ENCODE data around the gene DLL1.
"Not testable (repeated sequence)": the region's sequence is repeated elsewhere in the genome, so short reads cannot be mapped to it uniquely, and the experiment has no call there.

The DLL1 gene, protein sequence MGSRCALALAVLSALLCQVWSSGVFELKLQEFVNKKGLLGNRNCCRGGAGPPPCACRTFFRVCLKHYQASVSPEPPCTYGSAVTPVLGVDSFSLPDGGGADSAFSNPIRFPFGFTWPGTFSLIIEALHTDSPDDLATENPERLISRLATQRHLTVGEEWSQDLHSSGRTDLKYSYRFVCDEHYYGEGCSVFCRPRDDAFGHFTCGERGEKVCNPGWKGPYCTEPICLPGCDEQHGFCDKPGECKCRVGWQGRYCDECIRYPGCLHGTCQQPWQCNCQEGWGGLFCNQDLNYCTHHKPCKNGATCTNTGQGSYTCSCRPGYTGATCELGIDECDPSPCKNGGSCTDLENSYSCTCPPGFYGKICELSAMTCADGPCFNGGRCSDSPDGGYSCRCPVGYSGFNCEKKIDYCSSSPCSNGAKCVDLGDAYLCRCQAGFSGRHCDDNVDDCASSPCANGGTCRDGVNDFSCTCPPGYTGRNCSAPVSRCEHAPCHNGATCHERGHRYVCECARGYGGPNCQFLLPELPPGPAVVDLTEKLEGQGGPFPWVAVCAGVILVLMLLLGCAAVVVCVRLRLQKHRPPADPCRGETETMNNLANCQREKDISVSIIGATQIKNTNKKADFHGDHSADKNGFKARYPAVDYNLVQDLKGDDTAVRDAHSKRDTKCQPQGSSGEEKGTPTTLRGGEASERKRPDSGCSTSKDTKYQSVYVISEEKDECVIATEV

DNA sequence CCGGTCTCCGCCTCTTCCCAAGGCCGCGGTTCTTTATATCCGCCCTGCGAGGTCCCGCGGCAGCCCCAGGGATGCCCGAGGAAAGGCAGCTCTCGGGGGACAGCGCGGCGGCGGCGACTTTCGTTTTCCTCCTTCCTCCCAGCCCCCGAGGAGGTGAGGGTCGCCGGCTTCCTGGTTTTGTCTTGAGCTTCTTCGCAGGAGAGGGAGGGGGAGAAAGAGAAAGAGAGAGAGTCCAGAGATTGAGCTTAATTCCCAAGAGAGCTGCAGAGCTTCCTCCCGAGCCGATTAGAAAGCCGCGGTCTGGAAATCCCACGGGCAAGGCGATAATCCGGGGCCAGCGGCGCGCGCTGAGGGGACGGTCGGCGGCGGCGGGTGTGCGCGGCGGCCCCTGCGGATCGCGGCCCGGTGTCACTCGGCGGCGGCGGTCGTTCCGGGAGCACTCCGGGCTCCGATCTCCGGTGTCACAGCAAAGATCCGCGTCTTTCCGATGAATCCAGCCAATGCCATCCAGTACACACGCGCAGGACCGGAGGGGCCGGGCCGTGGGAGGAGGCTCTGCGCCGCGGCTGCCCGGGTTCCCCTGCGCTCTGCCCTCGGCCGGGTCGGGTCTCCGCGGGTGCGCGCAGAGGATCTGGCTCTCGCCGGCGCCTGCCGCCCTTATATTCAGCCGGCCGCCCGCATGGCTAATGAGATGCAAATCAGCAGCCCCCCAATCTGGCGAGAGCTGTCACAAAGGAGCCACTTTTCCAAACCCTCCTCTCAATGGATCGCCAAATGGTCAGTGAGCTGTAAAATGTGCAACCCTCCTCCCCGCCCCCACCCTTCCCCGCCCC is at the start of gene DLL1:
Gene DLL1, minus strand, starts transcription at position 783 of the 833 bp plus-strand sequence. CDS start 939 bp downstream, outside the sequence.
- DNase-seq (ENCODE audit: low read depth), result no peak

DNA sequence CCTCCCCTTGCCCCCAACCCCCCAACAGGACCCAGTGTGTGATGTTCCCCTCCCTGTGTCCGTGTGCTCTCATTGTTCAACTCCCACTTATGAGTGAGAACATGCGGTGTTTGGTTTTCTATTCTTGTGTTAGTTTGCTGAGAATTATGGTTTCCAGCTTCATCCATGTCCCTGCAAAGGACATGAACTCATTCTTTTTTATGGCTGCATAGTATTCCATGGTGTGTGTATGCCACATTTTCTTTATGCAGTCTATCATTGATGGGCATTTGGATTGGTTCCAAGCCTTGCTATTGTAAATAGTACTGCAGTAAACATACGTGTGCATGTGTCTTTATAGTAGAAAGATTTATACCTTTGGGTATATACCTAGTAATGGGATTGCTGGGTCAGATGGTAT is 44.3 kb upstream of the DLL1 start:
- not testable (repeated sequence) for DNase-seq (ENCODE audit: low read depth)

DNA sequence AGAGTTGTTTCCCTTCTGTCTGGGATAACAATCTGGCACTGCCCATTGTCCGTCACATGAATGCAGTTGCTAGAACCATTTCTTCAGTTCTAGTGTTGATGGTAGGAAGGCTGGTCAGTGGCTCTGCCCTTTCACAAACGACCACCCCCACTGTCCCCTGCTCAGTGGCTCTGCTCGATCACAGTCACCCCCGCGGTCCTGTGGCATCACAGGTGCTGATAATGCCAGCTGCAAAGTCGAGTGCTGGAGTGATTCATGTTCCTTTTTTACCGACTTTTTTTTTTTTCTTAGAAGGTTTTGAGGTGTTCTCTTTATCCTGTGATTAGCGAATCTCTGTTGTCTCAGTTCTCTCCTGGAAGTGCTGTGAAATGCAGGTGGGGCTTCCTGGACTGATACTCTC is 38.4 kb upstream of the DLL1 start:
- no peak for DNase-seq (ENCODE audit: low read depth)

DNA sequence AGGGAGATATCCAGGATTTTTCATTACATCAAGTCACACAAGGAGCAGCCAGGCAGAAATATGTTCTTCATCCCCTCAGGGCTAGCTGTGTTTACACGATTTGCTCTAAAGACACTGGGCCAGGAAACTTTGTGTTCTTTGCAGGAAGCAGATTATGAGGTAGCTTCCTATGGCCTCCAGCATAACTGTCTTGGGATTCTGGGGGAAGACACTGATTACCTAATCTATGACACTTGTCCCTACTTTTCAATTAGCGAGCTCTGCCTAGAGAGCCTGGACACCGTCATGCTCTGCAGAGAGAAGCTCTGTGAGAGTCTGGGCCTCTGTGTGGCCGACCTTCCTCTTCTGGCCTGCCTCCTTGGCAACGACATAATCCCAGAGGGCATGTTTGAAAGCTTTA is 26.8 kb upstream of the DLL1 start:
- DNase-seq (ENCODE audit: low read depth), result no peak

DNA sequence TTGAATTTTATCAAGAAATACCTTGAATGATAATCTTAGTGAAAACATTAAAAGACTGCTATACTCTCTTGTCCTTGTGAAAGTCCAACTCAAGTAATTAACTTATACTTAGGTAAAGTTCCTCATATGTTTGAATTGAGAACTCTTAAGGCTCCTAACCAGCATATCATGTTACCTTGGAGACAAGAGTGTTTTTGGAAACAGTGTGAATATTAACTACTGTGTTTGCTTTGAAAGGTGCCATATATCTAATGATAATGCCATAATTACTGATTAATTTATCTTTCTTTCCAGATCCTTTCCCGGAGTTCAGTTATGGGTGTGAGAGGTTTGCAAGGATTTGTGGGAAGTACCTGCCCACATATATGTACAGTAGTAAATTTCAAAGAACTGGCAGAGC is 26.2 kb upstream of the DLL1 start:
- DNase-seq (ENCODE audit: low read depth), result no peak

DNA sequence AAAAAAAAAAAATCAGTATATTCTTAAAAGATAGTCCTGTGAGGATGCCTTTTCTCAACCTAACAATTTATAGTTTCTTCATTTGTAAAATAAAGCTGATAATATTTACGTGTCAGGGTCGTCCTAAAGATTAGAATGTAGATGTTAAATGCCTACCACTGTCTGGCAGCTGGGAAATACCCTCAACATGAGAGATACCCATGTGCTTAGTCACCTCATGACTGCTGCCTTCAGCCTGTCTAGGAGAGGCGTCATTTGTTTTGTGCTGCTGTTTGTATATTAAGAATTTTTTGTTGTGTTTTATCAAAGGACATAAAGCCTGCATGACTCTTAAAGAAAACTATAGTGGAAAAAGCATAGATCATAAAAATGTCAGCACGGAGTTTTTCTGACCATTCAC is 25.2 kb upstream of the DLL1 start:
- DNase-seq (ENCODE audit: low read depth), result no peak

DNA sequence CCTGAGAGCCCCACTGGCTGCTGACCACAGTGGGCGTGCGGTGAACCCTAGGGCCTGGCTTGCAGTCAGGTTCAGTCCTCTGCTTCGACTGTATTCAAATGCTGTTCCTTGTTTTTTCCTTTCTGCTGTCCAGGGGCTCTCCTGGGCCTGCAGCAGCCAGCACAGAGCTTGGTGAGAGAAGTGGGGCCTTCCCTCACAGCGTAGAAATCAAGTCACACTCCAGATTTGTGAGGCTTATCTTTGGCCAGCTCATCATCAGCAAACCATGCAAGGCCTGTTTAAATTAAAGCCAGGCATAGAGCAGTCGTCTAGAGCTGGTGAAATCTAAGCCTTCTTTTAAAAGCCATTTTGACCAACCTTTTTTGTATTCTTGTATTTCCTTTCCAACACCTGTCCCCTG is 24.1 kb upstream of the DLL1 start:
- DNase-seq (ENCODE audit: low read depth), result no peak

DNA sequence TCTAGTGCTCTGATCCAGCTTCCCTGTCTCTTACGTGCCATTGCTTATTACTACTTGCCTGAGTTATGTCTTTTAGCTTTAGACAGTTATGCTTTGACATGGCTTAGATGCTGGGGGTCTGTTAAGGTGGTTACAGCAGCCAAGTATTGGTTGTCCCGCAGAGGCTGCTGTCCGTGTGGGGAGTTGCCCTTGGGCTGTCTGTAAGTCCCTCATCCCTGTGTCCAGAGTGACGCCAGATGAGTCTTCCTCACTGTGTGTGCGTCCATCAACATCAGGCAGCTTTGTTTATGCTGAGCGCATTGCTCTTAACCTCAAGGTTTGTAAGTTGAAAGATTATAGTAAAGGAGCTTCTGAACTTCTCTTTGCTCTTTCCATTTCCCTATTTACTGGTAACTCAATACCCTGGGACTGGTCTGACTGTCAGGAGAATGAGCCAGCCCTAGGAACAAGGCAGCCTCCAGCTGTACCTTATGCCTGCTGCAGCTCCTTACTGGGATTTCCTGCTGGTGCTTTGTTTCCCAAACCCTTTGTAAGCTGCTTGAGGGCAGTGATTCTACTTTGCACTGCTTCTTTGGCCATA is 22.9 kb upstream of the DLL1 start:
- DNase-seq (ENCODE audit: low read depth), result no peak

DNA sequence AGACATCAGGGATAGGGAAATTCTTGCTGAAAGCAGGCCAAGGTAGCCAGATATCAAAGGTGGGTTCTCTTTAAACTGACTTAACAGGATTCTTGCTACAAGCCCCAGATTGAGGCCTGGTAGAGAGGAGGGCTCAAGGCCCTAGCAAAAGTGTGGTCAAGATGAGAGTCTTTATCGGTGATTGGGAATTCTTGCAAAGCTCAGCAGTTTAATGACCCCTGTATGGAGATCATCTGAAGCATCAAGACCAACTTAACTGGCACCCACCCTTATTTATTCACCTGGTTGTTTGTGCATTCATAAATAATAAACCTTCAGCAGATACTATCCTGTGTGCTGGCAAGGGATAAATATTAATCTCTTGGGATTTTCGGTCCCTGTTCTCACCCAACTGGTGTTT is 22.0 kb upstream of the DLL1 start:
- no peak for DNase-seq (ENCODE audit: low read depth)

DNA sequence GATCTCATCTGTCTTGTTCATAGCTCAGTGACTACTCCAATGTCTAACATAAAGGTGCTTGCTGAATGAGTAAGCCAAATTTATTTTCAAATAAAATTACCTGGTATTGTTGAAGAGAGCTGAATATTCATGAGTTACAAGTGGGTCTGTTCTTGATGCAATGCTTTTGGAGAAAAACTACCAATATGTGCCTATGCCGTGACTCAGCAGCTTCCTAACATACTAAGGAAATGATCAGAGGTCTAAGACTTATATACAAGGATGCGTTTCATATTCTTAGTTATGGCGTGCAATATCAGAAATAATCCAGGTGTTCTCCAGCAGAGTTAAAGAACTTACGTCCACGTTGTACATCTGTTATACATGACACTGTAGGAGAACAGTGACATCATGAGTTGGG is 20.8 kb upstream of the DLL1 start:
- no peak for DNase-seq (ENCODE audit: low read depth)

DNA sequence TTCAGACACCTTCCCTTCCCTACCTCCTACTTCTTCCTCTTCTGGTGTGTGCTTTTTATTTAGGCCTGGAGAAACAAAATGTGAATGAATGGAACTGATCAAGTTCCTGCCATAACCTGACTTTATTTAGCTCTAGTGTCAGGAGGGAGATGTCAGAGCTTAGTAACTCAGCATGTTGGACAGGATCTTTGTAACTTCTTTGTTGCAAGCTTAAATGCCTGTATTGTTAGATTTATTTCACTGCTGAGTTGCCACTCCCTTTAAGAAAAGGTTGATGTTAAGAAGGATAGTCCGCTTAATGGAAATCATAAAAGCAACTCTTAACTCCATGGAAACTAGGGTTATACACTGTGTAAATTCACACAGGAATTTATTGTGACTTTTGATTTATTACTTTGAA is 17.9 kb upstream of the DLL1 start:
- no peak for DNase-seq (ENCODE audit: low read depth)

DNA sequence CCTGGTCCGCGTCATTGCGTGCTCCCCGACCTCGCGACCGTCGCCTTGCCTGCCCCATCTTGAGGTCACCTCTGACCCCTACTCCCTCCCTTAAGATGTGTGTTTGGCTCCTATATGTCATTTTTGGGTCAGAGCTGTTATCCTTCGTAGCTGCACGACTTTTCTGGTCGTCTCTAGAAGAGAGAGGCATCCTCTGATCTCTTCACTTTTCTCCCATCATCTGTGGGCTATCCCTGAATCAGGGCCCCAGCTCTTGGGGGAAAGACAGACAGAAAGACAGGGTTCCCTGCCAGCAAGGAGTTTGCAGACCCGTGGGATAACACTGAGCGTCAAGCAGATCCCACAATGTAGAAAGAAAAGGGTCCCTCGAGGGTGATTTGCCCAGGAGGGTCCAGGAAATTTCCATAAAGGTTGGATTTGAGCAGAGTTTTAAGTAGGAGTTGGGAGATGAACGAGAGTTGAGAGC is 16.2 kb upstream of the DLL1 start:
- DNase-seq (ENCODE audit: low read depth), result no peak

DNA sequence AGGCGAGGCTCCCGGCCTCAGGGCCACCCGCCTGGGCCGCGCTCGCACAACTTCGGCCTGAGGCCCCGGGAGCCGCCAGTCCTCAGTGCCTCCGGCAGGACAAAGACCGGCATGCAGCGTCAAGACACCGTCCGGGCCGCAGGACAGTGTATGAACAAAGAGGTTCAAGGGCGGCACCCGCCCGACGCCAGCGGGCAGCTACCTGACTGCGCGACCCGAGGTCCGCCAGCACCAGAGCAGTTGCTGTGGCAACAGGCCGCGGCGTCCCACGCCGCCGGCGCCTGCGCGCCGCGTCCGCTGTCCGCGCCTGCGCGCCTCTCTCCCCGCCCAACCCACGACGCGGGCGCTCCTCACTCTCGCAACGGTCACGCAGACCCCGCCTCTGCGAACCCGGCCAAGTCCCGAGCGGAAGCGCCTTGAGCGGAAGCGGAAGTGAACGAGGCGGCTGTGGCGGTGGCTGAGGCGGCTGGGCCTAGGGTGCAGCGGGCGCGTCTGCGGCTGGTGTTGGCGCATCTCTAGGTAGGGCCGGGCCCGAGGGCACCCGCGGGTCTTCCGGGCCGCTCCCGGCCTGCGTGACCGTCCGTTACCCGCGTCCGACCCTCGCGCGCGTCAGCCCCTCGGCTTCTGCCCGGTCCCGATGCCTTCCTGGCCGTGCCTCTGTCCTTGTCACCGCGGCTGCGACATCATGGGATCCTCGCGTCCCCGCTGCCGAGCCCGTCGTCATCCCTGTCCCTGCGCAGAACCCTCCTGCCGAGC is 15.6 kb upstream of the DLL1 start, which contains the start of gene FAM120B:
Gene FAM120B, plus strand, starts transcription at position 435 of the 756 bp plus-strand sequence. CDS start 10,633 bp downstream, outside the sequence.
- DNase-seq (ENCODE audit: low read depth), result peak; percentile 92

DNA sequence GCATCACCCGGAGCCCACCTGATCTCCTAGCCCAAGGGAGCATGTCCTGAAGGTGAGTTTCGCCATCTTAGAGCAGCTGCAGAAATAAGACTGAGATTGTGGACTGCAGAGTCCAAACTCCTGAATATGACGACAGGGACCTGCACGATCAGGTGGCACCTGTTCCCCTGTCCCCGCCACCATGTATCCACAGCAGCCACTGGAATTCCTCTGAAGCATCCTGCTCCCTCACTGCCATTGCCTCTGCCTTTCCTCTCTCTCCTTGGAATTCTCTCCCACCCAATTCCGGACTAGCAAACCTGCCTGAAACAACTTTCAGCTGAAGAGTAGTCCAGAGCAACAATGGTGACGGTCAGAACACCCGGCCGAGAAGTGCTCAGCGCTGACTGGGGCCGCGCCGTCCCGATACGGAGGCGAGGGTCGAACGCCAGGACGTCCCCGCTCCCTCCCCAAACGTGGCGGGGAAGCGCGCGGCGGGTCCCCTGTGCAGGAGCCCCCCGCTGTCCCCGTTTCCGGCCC is 15.0 kb upstream of the DLL1 start:
- no peak for DNase-seq (ENCODE audit: low read depth)

DNA sequence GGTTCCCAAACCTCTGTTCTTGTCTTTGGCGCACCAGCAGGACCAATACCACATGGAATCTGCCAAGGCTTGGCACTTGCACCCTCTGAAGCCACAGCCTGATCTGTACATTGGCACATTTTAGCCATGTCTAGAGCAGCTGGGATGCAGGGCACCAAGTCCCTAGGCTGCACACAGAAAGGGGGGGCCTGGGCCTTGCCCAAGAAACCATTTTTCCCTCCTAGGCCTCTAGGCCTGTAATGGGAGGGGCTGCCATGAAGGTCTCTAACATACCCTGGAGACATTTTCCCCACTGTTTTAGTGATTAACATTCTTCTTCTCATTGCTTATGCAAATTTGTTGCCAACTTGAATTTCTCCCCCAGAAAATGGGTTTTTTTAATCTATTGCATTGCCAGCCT is 10.3 kb upstream of the DLL1 start:
- no peak for DNase-seq (ENCODE audit: low read depth)

DNA sequence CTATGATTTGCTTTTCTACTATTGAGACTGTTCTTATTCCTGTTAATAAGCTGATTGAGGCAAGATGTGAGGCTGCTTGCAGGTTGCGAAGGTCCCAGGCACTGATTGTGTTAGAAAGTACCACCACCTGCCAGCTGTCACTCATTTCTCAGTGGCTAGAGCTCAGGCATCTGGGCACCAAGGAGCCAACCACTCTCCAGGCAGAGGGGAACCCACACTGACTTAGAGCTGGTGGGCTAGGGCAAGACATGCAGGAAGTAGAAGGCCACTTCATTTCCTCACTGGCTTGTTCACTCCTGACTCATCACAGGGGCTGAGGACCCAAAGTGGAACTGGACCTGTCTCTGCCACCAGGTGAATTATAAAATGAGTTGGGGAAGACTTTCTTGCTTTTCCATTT is 7.8 kb upstream of the DLL1 start:
- DNase-seq (ENCODE audit: low read depth), result no peak

DNA sequence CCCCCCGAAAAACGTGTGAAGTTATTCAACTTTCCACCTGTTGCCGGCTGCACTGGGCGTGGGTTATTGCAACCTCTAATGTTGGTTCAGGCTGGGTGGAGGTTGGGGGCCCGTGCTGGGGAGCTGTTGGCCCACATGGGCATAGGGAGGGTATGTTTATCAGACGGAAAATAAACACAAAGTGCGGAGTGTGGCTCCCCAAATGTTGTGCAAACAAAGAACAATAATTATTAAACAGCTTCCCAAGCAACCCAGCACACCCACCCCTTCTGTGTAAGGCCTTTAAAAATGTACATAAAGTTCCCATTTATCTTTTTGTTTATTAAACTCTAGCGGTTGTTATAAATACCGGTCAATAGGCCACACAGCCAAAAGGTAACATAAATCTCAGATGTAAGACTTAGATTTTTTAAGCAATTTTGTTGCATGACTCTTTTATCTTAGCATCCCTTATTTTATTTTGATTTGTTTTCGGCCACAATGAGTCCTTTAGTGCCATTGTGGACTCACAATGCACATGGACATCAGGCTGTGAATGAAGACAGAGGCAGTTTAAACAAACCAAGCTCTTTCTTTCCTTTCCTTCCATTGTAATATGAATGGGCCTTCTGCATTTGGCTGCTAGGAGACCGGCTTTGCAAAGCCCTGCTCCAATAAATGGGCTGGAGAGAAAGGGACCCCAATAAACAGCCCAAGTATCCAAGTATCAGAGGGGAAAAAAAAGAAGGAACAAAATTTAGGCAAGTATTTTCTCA is 6.9 kb upstream of the DLL1 start:
- no peak for DNase-seq (ENCODE audit: low read depth)

DNA sequence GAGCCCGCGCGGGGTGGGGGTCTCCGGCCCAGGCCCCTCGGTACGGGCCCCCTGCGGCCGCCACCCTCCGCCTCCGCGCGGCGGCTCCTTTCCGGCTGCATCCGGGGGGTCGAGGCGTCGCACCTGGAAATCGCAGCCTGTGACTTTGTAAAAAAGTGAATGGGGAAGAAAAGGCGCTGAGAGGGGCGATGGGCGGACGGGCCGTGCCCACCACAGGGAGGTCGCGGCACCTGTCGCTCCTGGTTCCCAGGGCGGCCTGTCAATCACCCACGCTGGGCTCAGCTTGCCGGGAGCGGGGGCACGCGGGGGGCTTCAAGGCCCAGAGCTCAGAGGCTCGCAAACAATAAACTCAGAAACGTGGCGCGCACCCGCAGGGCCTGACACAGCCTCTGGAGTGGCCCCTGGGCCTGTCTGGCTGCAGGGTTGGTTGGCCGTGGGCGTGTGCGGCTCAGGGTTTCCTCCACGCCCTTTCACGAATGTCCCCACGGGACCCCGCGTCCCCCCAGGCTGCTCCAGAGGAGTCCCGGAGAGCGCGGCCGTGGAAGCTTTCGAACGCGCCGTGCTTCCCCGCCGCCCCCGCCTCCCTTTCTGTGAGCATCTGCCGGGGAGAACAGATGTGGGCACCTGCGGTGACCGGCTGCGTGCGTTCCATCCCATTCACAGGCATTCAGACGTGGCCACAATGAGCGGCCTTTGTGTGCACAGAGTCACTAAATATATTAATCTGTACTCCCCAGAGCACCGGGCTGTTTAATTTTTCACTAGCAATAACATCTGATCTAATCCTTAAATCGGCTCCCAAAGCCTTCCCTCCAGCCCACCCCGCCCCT is 6.1 kb upstream of the DLL1 start:
- DNase-seq (ENCODE audit: low read depth), result no peak

DNA sequence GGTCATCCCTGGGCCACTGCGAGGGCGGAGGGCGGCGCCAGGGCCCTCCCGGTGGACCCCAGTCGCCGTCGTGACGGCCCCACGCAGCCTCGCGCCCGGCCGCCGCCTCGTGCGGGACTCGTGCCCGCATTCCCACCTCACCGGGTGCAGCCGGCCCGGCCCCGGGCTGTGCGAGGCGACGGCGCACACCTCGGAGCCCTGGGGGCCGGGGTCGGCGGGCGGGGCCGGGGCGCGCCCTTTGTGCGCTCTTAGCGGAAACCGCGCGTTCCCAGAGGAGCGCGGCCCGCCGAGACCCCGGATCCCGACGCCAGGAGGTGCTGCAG is 5.5 kb upstream of the DLL1 start:
- no peak for DNase-seq (ENCODE audit: low read depth)

Measured in stimulated activated CD8-positive, alpha-beta memory T cell treated with anti-CD3 and anti-CD28 coated beads, Interleukin-12 subunit alpha, Interleukin-12 subunit beta, amount 100 ng/mL, for 1 hour (primary cell).